Uterus (tissue), 4 donors: ENCODE results near the gene RAB29. TPM values are rescaled to one million over a fixed set of nuclear protein-coding genes. Genes with fewer than 3 reads are reported as not detected.
"Not testable (repeated sequence)": the region's sequence is repeated elsewhere in the genome, so short reads cannot be mapped to it uniquely, and the experiment has no call there.

Experiments
- DNase-seq, 2 donors: peaks; one replicate each; pipeline ENCODE4 v3.0.0-alpha.2; 2019 to 2020
- H3K27ac ChIP-seq, 2 donors: fragments of 200-600 bp; sonication (generic); 1 replicate in 1 of 2; 2 replicates in 1 of 2; pipeline ENCODE4 v1.5.1; 2016 to 2018
- H3K27me3 ChIP-seq, 2 donors: fragments of 200-600 bp; sonication (generic); one replicate each; pipeline ENCODE4 v1.5.1; 2018 to 2019; ENCODE audit warnings: control low read depth in 1 of 2
- H3K36me3 ChIP-seq, 2 donors: fragments of 200-600 bp; sonication (generic); one replicate each; pipeline ENCODE4 v1.5.1; 2019; ENCODE audit warnings: control low read depth in 1 of 2
- H3K4me1 ChIP-seq, 2 donors: fragments of 200-600 bp; sonication (generic); one replicate each; pipeline ENCODE4 v1.5.1; 2018 to 2019; ENCODE audit warnings: control low read depth in 1 of 2
- H3K4me3 ChIP-seq, 2 donors: fragments of 200-600 bp; sonication (generic); 1 replicate in 1 of 2; 2 replicates in 1 of 2; pipeline ENCODE4 v1.5.1; 2018 to 2019; ENCODE audit warnings: mild to moderate bottlenecking in 1 of 2
- H3K9me3 ChIP-seq, 2 donors: fragments of 200-600 bp; sonication (generic); one replicate each; pipeline ENCODE4 v1.5.1; 2019; ENCODE audit warnings: control low read depth in 1 of 2
- POLR2A ChIP-seq, 2 donors: fragments of 450-650 bp; IDR thresholded peaks; one replicate each; pipeline ENCODE4 v1.6.1; 2016; ENCODE audit warnings: antibody characterized with exemption in 2 of 2, mild to moderate bottlenecking in 1 of 2, moderate library complexity in 1 of 2
- intact Hi-C: fragments of 100-400 bp; cut with DNase I; formaldehyde crosslinking; loops from one replicate; pipeline ENCODE4 v1.15.1; 2023; ENCODE audit warnings: low total_unique reads
- total RNA-seq, 4 donors: library from RNA; depleted of rRNA in 3 of 4; stranded (reverse); fragments of >200 nt in 3 of 4; gene quantifications; one replicate each; pipeline versions ENCODE4 v1.1.0 to v1.2.4, GENCODE V29; 2014 to 2023
- TF ChIP-seq, protein P1 (sequence below), 4 experiments: fragments of 200-600 bp in 2 of 4; fragments of 450-650 bp in 2 of 4; sonication (generic) in 2 of 4; IDR thresholded peaks; one replicate each; pipeline ENCODE4 v1.5.1; 2016 to 2019; ENCODE audit warnings: antibody characterized with exemption in 4 of 4, mild to moderate bottlenecking in 2 of 4, moderate library complexity in 1 of 4
- donor health status: DM: yes; HTN: yes; CAD: no.

Gene RAB29, protein sequence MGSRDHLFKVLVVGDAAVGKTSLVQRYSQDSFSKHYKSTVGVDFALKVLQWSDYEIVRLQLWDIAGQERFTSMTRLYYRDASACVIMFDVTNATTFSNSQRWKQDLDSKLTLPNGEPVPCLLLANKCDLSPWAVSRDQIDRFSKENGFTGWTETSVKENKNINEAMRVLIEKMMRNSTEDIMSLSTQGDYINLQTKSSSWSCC
- total RNA-seq, result 10 to 100 TPM in 3 of 4 donors, 1 to 10 TPM in 1; 6.8 to 27.9 (median 12.1) TPM

DNA sequence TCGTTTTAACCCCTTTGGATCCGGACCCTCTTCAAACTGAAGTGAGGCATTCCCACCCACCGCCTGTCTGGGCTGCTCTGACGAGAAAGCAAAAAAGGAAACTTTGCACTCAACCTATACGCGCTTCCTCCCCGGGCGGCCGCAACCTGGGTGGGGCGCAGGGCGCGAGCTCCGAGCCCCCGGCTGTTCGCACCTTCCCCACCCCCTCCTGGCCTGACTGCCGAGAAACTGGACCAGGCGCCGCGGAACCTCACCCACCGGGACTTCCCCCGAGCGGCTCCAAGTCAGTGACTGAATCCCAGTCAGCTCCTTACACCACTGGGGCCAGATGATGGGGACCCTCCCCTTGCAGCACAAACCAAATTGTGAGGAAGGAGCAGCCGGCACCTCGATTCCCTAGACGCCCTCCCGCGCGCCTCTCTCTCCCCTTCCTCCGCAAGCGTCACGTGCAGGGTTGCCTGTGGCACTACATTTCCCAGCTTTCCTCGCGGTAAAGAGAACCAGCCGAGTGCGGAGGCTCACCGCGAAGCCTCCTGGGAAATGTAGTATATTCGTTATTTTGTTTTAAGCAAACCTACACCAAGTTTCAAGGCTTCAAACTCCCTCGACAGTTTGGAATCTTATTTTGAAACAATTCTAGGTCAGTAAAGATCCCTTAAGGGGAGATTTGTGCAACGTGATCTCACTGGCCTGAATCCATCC lies at the start of gene RAB29:
RAB29 (minus strand) TSS at position 468 of the 702 bp plus-strand sequence. CDS start 526 bp downstream, outside the sequence.
- Histone ChIP-seq H3K36me3 (no peaks in the 10 kb centered on the region), H3K27me3 (no peaks in the 10 kb centered on the region), H3K27ac (peak within 1 kb of the TSS; percentile 29 to 56), H3K4me3 (peak within 1 kb of the TSS; percentile 58 to 82), H3K4me1 (no peaks in the 10 kb centered on the region), H3K9me3 (no peaks in the 10 kb centered on the region)
- intact Hi-C loops, result no loop called here
- peak; percentile 80 to 83 for DNase-seq
- TF ChIP-seq, protein P1, sequence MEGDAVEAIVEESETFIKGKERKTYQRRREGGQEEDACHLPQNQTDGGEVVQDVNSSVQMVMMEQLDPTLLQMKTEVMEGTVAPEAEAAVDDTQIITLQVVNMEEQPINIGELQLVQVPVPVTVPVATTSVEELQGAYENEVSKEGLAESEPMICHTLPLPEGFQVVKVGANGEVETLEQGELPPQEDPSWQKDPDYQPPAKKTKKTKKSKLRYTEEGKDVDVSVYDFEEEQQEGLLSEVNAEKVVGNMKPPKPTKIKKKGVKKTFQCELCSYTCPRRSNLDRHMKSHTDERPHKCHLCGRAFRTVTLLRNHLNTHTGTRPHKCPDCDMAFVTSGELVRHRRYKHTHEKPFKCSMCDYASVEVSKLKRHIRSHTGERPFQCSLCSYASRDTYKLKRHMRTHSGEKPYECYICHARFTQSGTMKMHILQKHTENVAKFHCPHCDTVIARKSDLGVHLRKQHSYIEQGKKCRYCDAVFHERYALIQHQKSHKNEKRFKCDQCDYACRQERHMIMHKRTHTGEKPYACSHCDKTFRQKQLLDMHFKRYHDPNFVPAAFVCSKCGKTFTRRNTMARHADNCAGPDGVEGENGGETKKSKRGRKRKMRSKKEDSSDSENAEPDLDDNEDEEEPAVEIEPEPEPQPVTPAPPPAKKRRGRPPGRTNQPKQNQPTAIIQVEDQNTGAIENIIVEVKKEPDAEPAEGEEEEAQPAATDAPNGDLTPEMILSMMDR (IDR thresholded peaks at IDR 0.05), result no peak
- peak; percentile 38 to 47 for TF ChIP-seq POLR2A (IDR thresholded peaks at IDR 0.05)

DNA sequence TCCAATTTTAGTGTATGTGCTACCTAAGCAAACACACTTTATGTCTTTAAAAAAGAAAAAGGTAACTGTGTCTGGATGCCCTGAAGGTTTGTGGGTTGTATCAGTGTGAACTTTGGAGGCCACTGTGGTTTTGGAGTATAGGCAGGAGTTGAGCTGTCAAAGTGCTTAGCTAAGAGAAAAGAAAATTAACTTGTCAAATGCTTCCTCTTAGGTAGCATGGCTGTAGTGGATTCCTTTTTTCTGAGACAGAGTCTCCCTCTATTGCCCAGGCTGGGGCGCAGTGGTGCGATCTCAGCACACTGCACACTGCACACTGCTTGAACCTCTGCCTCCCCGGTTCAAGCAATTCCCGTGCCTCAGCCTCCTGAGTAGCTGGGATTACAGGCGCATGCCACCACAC lies 48.9 kb upstream of the RAB29 start:
- Histone ChIP-seq H3K27me3 (no peaks in the 10 kb centered on the region), H3K4me3 (no peak overlapping the region), H3K27ac (no peak overlapping the region), H3K36me3 (no peaks in the 10 kb centered on the region), H3K4me1 (no peaks in the 10 kb centered on the region), H3K9me3 (no peaks in the 10 kb centered on the region)
- TF ChIP-seq, protein P1 (IDR thresholded peaks at IDR 0.05), result no peak
- no peak for TF ChIP-seq POLR2A (IDR thresholded peaks at IDR 0.05)
- intact Hi-C loops, result no loop called here
- no peak for DNase-seq

DNA sequence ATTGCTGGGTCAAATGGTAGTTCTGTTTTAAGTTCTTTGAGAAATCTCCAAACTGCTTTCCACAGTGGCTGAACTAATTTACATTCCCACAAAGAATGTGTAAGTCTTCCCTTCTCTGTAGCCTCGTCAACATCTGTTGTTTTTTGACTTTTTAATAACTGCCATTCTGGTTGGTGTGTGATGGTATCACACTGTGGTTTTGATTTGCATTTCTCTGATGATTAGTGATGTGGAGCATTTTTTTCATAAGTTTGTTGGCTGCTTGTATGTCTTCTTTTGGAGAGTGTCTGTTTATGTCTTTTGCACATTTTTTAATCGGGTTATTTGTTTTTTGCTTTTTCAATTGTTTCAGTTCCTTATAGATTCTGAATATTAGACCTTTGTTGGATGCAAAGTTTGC lies 48.0 kb upstream of the RAB29 start:
- H3K27me3 ChIP-seq, H3K27ac ChIP-seq, H3K9me3 ChIP-seq, H3K4me3 ChIP-seq, intact Hi-C loops, DNase-seq, H3K36me3 ChIP-seq, H3K4me1 ChIP-seq: not testable (repeated sequence)

DNA sequence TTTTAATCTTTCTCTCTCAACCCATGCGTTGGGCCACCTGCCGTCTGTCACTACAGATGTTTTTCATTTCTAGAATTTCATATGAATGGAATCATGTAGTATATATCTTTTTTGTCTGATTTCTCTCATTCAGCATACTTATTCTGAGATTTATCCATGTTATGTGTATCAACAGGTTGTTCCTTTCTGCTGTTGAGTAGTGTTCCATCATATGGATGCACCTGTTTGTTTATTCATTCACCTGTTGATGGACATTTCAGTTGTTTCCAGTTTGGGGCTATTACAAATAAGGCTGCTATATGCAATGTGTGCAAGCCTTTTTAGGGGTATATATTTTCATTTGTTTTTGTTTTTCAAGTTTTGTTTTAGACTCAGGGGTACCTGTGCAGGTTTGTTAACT lies 47.1 kb upstream of the RAB29 start:
- Histone ChIP-seq H3K4me3 (no peak overlapping the region), H3K27ac (no peak overlapping the region), H3K4me1 (no peaks in the 10 kb centered on the region), H3K27me3 (no peaks in the 10 kb centered on the region), H3K9me3 (no peaks in the 10 kb centered on the region), H3K36me3 (no peaks in the 10 kb centered on the region)
- no peak for DNase-seq
- TF ChIP-seq, protein P1 (IDR thresholded peaks at IDR 0.05), result no peak
- TF ChIP-seq POLR2A (IDR thresholded peaks at IDR 0.05), result no peak
- intact Hi-C loops, result no loop called here

DNA sequence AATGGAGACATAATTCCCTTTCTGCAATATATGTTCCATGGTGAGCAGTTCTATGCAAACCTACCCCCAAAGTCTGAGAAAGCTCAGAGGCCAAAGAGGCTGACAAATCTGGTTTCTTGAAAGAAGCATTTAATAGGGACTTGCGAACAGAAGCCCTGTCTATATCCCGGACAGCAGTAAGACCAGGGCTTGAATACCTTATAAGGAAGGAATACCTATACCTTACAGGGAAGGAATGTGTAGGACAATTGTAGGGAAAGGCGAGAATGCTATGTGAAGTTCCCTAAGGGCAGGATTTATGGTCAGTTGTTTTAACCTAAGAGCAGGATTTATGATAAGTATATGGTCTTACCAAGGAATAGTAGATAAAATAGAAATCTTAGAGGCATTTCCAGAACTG lies 42.7 kb upstream of the RAB29 start:
- Histone ChIP-seq H3K9me3 (no peaks in the 10 kb centered on the region), H3K27me3 (no peaks in the 10 kb centered on the region), H3K27ac (no peak overlapping the region), H3K4me3 (no peak overlapping the region), H3K4me1 (no peaks in the 10 kb centered on the region), H3K36me3 (no peaks in the 10 kb centered on the region)
- TF ChIP-seq, protein P1 (IDR thresholded peaks at IDR 0.05), result no peak
- TF ChIP-seq POLR2A (IDR thresholded peaks at IDR 0.05), result no peak
- no peak for DNase-seq
- intact Hi-C loops, result no loop called here
